ENCODE measurements around the gene SNX32. TPM values are rescaled to one million over a fixed set of nuclear protein-coding genes. Genes with fewer than 3 reads are reported as not detected.
A peak's percentile ranks its signal among the peaks of the same experiment; 100 is the strongest.

The SNX32 gene
- total RNA-seq, 6 experiments from 2014 or later, result not detected

DNA sequence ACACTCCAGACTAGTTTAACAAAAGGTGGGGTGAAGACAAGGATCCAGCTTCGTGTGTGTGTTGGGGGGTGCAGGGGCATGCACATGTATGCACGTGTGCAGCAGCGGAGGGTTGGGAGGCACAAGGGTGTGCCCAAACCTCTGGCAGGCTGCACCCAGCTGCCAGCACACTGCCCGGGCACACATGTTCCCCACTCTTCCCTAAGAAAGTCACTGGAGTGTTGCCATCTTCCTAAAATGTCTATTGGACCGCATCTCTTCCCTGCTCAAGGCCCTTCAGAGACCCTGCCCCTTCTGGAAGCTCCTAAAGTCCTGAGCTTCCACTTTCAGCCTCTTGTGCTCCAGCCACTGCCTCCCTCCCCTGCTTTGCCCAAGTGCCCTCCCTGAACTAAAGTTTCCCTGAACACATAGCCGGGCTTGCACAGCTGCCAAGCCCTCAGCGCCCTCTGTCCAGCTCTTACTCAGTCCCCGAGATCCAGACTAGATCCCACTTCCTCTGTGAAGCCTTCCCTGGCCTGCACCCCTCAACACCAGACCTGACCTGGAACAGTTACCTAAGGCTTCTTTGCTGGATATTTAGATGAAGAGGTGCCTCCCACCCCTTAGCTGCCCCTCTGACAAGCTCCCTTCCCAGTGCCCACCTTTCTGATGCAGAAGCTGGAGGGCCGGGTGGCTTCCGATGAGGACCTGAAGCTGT, 18.2 kb downstream of the SNX32 start:
- H3K27ac Mint-ChIP-seq, result no peak overlapping the region
- TF ChIP-seq, protein P1, sequence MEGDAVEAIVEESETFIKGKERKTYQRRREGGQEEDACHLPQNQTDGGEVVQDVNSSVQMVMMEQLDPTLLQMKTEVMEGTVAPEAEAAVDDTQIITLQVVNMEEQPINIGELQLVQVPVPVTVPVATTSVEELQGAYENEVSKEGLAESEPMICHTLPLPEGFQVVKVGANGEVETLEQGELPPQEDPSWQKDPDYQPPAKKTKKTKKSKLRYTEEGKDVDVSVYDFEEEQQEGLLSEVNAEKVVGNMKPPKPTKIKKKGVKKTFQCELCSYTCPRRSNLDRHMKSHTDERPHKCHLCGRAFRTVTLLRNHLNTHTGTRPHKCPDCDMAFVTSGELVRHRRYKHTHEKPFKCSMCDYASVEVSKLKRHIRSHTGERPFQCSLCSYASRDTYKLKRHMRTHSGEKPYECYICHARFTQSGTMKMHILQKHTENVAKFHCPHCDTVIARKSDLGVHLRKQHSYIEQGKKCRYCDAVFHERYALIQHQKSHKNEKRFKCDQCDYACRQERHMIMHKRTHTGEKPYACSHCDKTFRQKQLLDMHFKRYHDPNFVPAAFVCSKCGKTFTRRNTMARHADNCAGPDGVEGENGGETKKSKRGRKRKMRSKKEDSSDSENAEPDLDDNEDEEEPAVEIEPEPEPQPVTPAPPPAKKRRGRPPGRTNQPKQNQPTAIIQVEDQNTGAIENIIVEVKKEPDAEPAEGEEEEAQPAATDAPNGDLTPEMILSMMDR (IDR thresholded peaks at IDR 0.05), result no peak
- H3K4me1 Mint-ChIP-seq (ENCODE audit: low read depth), result peaks cover 36% of the 10 kb centered on the region
- peak overlapping the region; percentile 22; the same call in 1 of the 2 replicates for H3K4me3 Mint-ChIP-seq
- peaks cover 48% of the 10 kb centered on the region for H3K36me3 Mint-ChIP-seq (ENCODE audit: low read depth)
- no peak for DNase-seq
- peaks cover 22% of the 10 kb centered on the region for H3K27me3 Mint-ChIP-seq (ENCODE audit: insufficient read depth)
- peaks cover 4% of the 10 kb centered on the region; the same call in 1 of the 2 replicates for H3K9me3 Mint-ChIP-seq

- peaks cover 22% of the 10 kb centered on the region for H3K27me3 Mint-ChIP-seq (ENCODE audit: insufficient read depth)
- peaks cover 49% of the 10 kb centered on the region for H3K36me3 Mint-ChIP-seq (ENCODE audit: low read depth)
- TF ChIP-seq, protein P1 (IDR thresholded peaks at IDR 0.05), result no peak
- peaks cover 4% of the 10 kb centered on the region; the same call in 1 of the 2 replicates for H3K9me3 Mint-ChIP-seq
- peaks cover 36% of the 10 kb centered on the region for H3K4me1 Mint-ChIP-seq (ENCODE audit: low read depth)
- H3K27ac Mint-ChIP-seq, result no peak overlapping the region
- no peak for DNase-seq
- H3K4me3 Mint-ChIP-seq, result no peak overlapping the region
These were observed 18.9 kb downstream of the SNX32 start for GRCh38 chr11:65852508-65853245.

DNA sequence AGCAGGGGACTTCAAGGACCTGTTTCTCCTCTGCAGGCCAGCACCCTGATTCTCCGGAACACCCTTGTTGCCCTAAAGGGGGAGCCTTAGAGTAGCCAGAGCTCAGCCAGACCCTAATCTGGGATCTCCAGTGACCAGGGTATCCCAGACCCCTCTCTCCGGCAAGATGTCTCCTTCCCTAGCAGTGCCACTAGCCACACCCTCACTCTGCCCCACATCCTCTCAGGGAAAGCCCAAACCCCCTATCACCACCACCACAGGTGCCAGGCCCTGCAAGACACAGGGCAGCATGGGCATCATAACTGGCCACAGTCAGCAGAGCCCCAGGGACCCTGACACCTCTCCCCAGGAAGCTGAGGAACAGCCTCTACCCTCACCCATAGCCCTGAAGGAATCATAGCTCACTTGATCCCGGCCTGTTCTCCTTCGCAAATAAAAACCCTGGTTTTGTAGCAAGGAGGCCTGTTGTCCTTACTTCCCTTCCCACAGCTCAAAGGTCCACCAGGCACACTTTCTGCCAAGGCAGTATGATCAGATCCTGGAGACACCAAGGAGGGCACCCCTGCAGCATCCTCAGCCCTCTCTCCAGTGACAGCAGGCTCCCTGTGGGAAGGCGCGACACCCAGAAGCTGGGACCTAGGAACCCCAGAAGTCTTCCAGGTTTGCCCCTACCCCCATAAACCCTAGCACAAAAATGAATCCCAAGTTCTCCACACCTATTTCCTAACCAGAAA, 19.6 kb downstream of the SNX32 start:
- peaks cover 4% of the 10 kb centered on the region; the same call in 1 of the 2 replicates for H3K9me3 Mint-ChIP-seq
- peak overlapping the region; percentile 70 for H3K27ac Mint-ChIP-seq

DNA sequence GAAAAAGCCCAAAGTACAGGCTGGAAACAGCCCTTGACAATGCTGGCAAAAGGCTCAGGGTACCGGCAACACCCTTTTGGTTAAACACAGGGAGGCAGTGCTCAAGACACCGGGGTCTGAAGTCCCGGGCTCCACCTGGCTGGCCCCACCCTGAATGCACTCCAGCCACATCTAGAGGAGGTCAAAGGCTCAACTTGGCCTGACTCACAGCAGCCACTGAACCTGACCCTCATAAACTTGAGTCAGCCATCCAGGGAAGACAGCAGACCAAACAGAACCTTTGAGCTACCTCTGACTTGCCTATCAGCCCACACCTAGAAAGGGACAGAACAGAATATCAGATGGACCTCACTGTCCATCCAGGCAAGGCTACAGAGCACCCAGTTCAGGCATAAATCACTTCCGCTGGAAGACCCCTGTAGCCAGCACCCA, 20.4 kb downstream of the SNX32 start:
- Mint-ChIP-seq H3K27ac (peak overlapping the region; percentile 70), H3K4me3 (peak overlapping the region; percentile 72), H3K36me3 (ENCODE audit: low read depth) (peaks cover 49% of the 10 kb centered on the region), H3K9me3 (peaks cover 4% of the 10 kb centered on the region; the same call in 1 of the 2 replicates), H3K4me1 (ENCODE audit: low read depth) (peaks cover 45% of the 10 kb centered on the region), H3K27me3 (ENCODE audit: insufficient read depth) (peaks cover 23% of the 10 kb centered on the region)
- TF ChIP-seq, protein P1 (IDR thresholded peaks at IDR 0.05), result no peak
- no peak for DNase-seq

More for the DNA sequence above, 19.6 kb downstream of the SNX32 start:
- Mint-ChIP-seq H3K36me3 (ENCODE audit: low read depth) (peaks cover 49% of the 10 kb centered on the region), H3K27me3 (ENCODE audit: insufficient read depth) (peaks cover 26% of the 10 kb centered on the region), H3K4me1 (ENCODE audit: low read depth) (peaks cover 39% of the 10 kb centered on the region), H3K4me3 (peak overlapping the region; percentile 72)
- TF ChIP-seq, protein P1 (IDR thresholded peaks at IDR 0.05), result peak; percentile 26; the same call in 1 of the 2 replicates
- DNase-seq, result no peak
